Measurements from ENCODE around the gene RAB10. TPM values are rescaled to one million over a fixed set of nuclear protein-coding genes. Genes with fewer than 3 reads are reported as not detected.

The RAB10 gene
- total and polyA plus RNA-seq, 2 of the 13 experiments (the other 11 are each of a cell fraction or from before 2014, with no cell fraction given), result 48.2 to 120 TPM

DNA sequence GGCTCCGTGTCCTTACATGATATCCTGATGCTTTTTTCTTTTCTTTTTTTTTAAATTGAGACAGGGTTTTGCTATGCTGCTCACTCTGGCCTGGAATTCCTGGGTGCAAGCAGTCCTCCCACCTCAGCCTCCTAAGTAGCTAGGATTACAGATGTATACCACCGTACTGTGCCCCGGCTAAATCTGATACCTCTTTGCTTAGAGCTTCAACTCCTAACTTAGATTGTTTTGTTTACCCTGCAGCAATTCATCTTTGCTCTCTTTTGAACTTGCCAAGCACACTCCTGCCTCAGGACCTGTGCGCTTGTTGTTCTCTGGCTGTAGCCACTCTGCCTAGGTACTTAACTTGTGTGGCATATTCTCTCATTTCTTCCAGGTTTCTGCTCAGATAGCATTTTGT lies 24.5 kb downstream of the RAB10 start (continued):
- TF ChIP-seq, protein P1, sequence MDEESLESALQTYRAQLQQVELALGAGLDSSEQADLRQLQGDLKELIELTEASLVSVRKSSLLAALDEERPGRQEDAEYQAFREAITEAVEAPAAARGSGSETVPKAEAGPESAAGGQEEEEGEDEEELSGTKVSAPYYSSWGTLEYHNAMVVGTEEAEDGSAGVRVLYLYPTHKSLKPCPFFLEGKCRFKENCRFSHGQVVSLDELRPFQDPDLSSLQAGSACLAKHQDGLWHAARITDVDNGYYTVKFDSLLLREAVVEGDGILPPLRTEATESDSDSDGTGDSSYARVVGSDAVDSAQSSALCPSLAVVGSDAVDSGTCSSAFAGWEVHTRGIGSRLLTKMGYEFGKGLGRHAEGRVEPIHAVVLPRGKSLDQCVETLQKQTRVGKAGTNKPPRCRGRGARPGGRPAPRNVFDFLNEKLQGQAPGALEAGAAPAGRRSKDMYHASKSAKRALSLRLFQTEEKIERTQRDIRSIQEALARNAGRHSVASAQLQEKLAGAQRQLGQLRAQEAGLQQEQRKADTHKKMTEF (CRISPR knock-in tag; IDR thresholded peaks at IDR 0.05), result no peak
- TF ChIP-seq SOX5 (CRISPR knock-in tag; IDR thresholded peaks at IDR 0.05; ENCODE audit: borderline replicate concordance), result peak; percentile 38; the same call in 1 of the 2 replicates
- TF ChIP-seq, protein P2, sequence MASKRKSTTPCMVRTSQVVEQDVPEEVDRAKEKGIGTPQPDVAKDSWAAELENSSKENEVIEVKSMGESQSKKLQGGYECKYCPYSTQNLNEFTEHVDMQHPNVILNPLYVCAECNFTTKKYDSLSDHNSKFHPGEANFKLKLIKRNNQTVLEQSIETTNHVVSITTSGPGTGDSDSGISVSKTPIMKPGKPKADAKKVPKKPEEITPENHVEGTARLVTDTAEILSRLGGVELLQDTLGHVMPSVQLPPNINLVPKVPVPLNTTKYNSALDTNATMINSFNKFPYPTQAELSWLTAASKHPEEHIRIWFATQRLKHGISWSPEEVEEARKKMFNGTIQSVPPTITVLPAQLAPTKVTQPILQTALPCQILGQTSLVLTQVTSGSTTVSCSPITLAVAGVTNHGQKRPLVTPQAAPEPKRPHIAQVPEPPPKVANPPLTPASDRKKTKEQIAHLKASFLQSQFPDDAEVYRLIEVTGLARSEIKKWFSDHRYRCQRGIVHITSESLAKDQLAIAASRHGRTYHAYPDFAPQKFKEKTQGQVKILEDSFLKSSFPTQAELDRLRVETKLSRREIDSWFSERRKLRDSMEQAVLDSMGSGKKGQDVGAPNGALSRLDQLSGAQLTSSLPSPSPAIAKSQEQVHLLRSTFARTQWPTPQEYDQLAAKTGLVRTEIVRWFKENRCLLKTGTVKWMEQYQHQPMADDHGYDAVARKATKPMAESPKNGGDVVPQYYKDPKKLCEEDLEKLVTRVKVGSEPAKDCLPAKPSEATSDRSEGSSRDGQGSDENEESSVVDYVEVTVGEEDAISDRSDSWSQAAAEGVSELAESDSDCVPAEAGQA (IDR thresholded peaks at IDR 0.05; ENCODE audit: low read depth), result no peak
- TF ChIP-seq, protein P2 (CRISPR knock-in tag; IDR thresholded peaks at IDR 0.05; ENCODE audit: borderline replicate concordance), result no peak
- TF ChIP-seq SSRP1 (CRISPR knock-in tag; IDR thresholded peaks at IDR 0.05), result no peak
- no peak for TF ChIP-seq SOX6 (IDR thresholded peaks at IDR 0.05)
- TF ChIP-seq SOX6 (CRISPR knock-in tag; IDR thresholded peaks at IDR 0.05), result peak; percentile 58
- TF ChIP-seq, protein P3, sequence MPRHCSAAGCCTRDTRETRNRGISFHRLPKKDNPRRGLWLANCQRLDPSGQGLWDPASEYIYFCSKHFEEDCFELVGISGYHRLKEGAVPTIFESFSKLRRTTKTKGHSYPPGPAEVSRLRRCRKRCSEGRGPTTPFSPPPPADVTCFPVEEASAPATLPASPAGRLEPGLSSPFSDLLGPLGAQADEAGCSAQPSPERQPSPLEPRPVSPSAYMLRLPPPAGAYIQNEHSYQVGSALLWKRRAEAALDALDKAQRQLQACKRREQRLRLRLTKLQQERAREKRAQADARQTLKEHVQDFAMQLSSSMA (CRISPR knock-in tag; IDR thresholded peaks at IDR 0.05), result no peak
- TF ChIP-seq FOXA3 (CRISPR knock-in tag; IDR thresholded peaks at IDR 0.05), result peak; percentile 74
- TF ChIP-seq SMARCC2 (IDR thresholded peaks at IDR 0.05), result no peak
- peak; percentile 52; the same call in 1 of the 2 replicates for TF ChIP-seq HMG20A (CRISPR knock-in tag; IDR thresholded peaks at IDR 0.05; ENCODE audit: borderline replicate concordance)
- no peak for TF ChIP-seq RXRA (CRISPR knock-in tag; IDR thresholded peaks at IDR 0.05)
- TF ChIP-seq MAF1 (CRISPR knock-in tag; IDR thresholded peaks at IDR 0.05; ENCODE audit: borderline replicate concordance), result no peak
- 0 out of 2 replicates have a peak, but pooled peaks have one; percentile 48 for TF ChIP-seq ZNF747 (CRISPR knock-in tag; IDR thresholded peaks at IDR 0.05; ENCODE audit: borderline replicate concordance)
- 0 out of 2 replicates have a peak, but pooled peaks have one; percentile 32 for TF ChIP-seq PPARG (CRISPR knock-in tag; conservative IDR thresholded peaks at IDR 0.05)
- TF ChIP-seq, protein P4, sequence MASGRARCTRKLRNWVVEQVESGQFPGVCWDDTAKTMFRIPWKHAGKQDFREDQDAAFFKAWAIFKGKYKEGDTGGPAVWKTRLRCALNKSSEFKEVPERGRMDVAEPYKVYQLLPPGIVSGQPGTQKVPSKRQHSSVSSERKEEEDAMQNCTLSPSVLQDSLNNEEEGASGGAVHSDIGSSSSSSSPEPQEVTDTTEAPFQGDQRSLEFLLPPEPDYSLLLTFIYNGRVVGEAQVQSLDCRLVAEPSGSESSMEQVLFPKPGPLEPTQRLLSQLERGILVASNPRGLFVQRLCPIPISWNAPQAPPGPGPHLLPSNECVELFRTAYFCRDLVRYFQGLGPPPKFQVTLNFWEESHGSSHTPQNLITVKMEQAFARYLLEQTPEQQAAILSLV (CRISPR knock-in tag; IDR thresholded peaks at IDR 0.05; ENCODE audit: borderline replicate concordance), result no peak
- TF ChIP-seq, protein P5, sequence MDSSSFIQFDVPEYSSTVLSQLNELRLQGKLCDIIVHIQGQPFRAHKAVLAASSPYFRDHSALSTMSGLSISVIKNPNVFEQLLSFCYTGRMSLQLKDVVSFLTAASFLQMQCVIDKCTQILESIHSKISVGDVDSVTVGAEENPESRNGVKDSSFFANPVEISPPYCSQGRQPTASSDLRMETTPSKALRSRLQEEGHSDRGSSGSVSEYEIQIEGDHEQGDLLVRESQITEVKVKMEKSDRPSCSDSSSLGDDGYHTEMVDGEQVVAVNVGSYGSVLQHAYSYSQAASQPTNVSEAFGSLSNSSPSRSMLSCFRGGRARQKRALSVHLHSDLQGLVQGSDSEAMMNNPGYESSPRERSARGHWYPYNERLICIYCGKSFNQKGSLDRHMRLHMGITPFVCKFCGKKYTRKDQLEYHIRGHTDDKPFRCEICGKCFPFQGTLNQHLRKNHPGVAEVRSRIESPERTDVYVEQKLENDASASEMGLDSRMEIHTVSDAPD (CRISPR knock-in tag; IDR thresholded peaks at IDR 0.05), result no peak
- TF ChIP-seq HMG20B (CRISPR knock-in tag; conservative IDR thresholded peaks at IDR 0.05), result no peak
- TF ChIP-seq, protein P6, sequence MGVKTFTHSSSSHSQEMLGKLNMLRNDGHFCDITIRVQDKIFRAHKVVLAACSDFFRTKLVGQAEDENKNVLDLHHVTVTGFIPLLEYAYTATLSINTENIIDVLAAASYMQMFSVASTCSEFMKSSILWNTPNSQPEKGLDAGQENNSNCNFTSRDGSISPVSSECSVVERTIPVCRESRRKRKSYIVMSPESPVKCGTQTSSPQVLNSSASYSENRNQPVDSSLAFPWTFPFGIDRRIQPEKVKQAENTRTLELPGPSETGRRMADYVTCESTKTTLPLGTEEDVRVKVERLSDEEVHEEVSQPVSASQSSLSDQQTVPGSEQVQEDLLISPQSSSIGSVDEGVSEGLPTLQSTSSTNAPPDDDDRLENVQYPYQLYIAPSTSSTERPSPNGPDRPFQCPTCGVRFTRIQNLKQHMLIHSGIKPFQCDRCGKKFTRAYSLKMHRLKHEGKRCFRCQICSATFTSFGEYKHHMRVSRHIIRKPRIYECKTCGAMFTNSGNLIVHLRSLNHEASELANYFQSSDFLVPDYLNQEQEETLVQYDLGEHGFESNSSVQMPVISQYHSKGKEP (CRISPR knock-in tag; IDR thresholded peaks at IDR 0.05), result no peak
- no peak for TF ChIP-seq TBX3 (IDR thresholded peaks at IDR 0.05; ENCODE audit: borderline replicate concordance)

All from HepG2 (cell line).